Astrocyte (in vitro differentiated cells and primary cell): ENCODE measurements around the gene TMEM225B. TPM values are rescaled to one million over a fixed set of nuclear protein-coding genes. Genes with fewer than 3 reads are reported as not detected.
"Not testable (repeated sequence)": the region's sequence is repeated elsewhere in the genome, so short reads cannot be mapped to it uniquely, and the experiment has no call there.

Source experiments
- DNase-seq: peaks from one replicate; pipeline ENCODE4 v3.0.0-alpha.2; 2010; ENCODE audit warnings: low read depth
- FAIRE-seq: peaks from 2 replicates; lab custom pipeline; 2011; peaks lifted over from hg19 to GRCh38; lab: Jason Lieb, UNC
- H2AFZ ChIP-seq: 2 replicates; pipeline ENCODE4 v1.6.0; 2012; ENCODE audit warnings: low read depth, low read length, inconsistent platforms
- H3K27ac ChIP-seq: 2 replicates; pipeline ENCODE4 v1.5.1; 2011; ENCODE audit warnings: low read depth, low read length, inconsistent platforms
- H3K27me3 ChIP-seq: 2 replicates; pipeline ENCODE4 v1.6.0; 2011; ENCODE audit warnings: low read length, inconsistent platforms; ENCODE audit not compliant: insufficient read depth
- H3K36me3 ChIP-seq: 2 replicates; pipeline ENCODE4 v1.5.1; 2011; ENCODE audit warnings: low read length, inconsistent platforms; ENCODE audit not compliant: insufficient read depth
- H3K4me1 ChIP-seq: 2 replicates; pipeline ENCODE4 v1.5.1; 2011; ENCODE audit warnings: low read length, inconsistent platforms; ENCODE audit not compliant: insufficient read depth
- H3K4me2 ChIP-seq: 2 replicates; pipeline ENCODE4 v1.6.0; 2012; ENCODE audit warnings: low read length, inconsistent platforms
- H3K4me3 ChIP-seq: 2 replicates; pipeline ENCODE4 v1.5.1; 2011; ENCODE audit warnings: low read depth, mild to moderate bottlenecking, low read length, inconsistent platforms; ENCODE audit not compliant: insufficient read depth
- H3K79me2 ChIP-seq: 2 replicates; pipeline ENCODE4 v1.6.0; 2012; ENCODE audit warnings: mild to moderate bottlenecking, low read length, inconsistent platforms; ENCODE audit not compliant: insufficient read depth
- H3K9ac ChIP-seq: 2 replicates; pipeline ENCODE4 v1.6.0; 2012; ENCODE audit warnings: mild to moderate bottlenecking, low read length, inconsistent platforms
- H3K9me3 ChIP-seq: 2 replicates; pipeline ENCODE4 v1.5.1; 2012; ENCODE audit warnings: low read depth, mild to moderate bottlenecking, low read length, inconsistent platforms; ENCODE audit not compliant: insufficient read depth
- H4K20me1 ChIP-seq: 2 replicates; pipeline ENCODE4 v1.6.0; 2012; ENCODE audit warnings: low read length, inconsistent platforms; ENCODE audit not compliant: insufficient read depth
- H3K27ac Mint-ChIP-seq: one replicate; pipeline ENCODE4 v1.8.0; 2021; ENCODE audit warnings: mild to moderate bottlenecking, mixed read lengths; ENCODE audit not compliant: unreplicated experiment
- H3K27me3 Mint-ChIP-seq: one replicate; pipeline ENCODE4 v1.8.0; 2021; ENCODE audit warnings: low read depth, mixed read lengths; ENCODE audit not compliant: unreplicated experiment
- H3K36me3 Mint-ChIP-seq: one replicate; pipeline ENCODE4 v1.8.0; 2021; ENCODE audit warnings: low read depth, mixed read lengths; ENCODE audit not compliant: unreplicated experiment
- H3K4me1 Mint-ChIP-seq: one replicate; pipeline ENCODE4 v1.8.0; 2021; ENCODE audit warnings: low read depth, mixed read lengths; ENCODE audit not compliant: unreplicated experiment
- H3K4me3 Mint-ChIP-seq: one replicate; pipeline ENCODE4 v1.8.0; 2021; ENCODE audit warnings: mild to moderate bottlenecking, moderate library complexity, mixed read lengths; ENCODE audit not compliant: unreplicated experiment
- H3K9me3 Mint-ChIP-seq: one replicate; pipeline ENCODE4 v1.8.0; 2021; ENCODE audit warnings: mild to moderate bottlenecking, mixed read lengths; ENCODE audit not compliant: unreplicated experiment
- CTCF ChIP-seq: IDR thresholded peaks from 2 replicates; pipeline ENCODE4 v1.5.1; 2011; ENCODE audit warnings: low read depth, mild to moderate bottlenecking, inconsistent platforms, low read length, moderate library complexity; ENCODE audit not compliant: insufficient read depth
- EZH2 ChIP-seq: IDR thresholded peaks from 2 replicates; pipeline ENCODE4 v1.6.1; 2012; ENCODE audit warnings: mild to moderate bottlenecking, low read length, inconsistent platforms; ENCODE audit not compliant: insufficient read depth
- total RNA-seq: library from RNA; stranded (reverse); gene quantifications from 2 replicates; pipeline ENCODE4 v1.2.1, GENCODE V29; 2021

The TMEM225B gene
- total RNA-seq, 1 donor from 2014 or later = 0.23 TPM

- peaks cover 19% of the 10 kb centered on the region for H3K36me3 ChIP-seq
- no peak for FAIRE-seq
Measured at GRCh38 chr7:99631295-99632109, 33.4 kb downstream of the TMEM225B start.

DNA sequence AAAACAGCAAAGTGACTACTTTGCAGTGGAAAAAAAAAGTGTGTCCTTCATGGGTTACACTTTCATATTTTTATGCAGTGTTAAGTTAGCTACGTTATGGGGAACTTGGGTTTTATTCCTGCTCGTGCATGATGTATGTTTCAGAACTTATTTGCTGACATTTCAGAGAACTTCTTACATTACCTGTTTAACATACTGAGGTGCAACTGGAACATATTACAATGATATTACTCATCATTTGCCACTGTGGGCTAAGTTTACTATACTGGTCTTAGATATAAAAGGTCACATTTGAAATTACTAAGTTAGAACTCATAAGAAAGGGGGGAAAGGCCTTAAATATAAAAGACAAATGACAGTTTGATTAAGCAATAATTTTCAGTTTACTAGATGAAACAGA, 39.3 kb downstream of the TMEM225B start:
- H2AFZ ChIP-seq, H3K4me3 ChIP-seq, H3K9ac ChIP-seq, H4K20me1 ChIP-seq, H3K4me1 ChIP-seq, H3K27me3 Mint-ChIP-seq, H3K4me1 Mint-ChIP-seq, H3K27ac Mint-ChIP-seq, H3K4me2 ChIP-seq, H3K27ac ChIP-seq, DNase-seq, H3K9me3 Mint-ChIP-seq, H3K4me3 Mint-ChIP-seq, H3K36me3 ChIP-seq, H3K79me2 ChIP-seq, H3K9me3 ChIP-seq, H3K36me3 Mint-ChIP-seq, H3K27me3 ChIP-seq: not testable (repeated sequence)
- peak; percentile 13 for FAIRE-seq

More at GRCh38 chr7:99631295-99632109, 33.4 kb downstream of the TMEM225B start:
- H3K4me3 ChIP-seq = no peak overlapping the region
- Mint-ChIP-seq H3K4me1 (no peaks in the 10 kb centered on the region), H3K36me3 (peaks cover 10% of the 10 kb centered on the region), H3K27ac (no peak overlapping the region), H3K9me3 (no peaks in the 10 kb centered on the region), H3K27me3 (no peaks in the 10 kb centered on the region), H3K4me3 (no peak overlapping the region)
- H3K4me1 ChIP-seq = no peaks in the 10 kb centered on the region
- no peak overlapping the region for H3K4me2 ChIP-seq
- peaks cover 28% of the 10 kb centered on the region for H4K20me1 ChIP-seq
- peaks cover 4% of the 10 kb centered on the region for H3K79me2 ChIP-seq
- H3K9ac ChIP-seq = no peak overlapping the region
- no peak overlapping the region for H2AFZ ChIP-seq
- H3K27ac ChIP-seq = no peak overlapping the region
- DNase-seq = no peak
- TF ChIP-seq CTCF = peak; percentile 29
- no peak for TF ChIP-seq EZH2
- H3K9me3 ChIP-seq = no peaks in the 10 kb centered on the region
- H3K27me3 ChIP-seq = no peaks in the 10 kb centered on the region

- no peak overlapping the region for H2AFZ ChIP-seq
- TF ChIP-seq EZH2 = no peak
- no peak for TF ChIP-seq CTCF
- H3K4me2 ChIP-seq = no peak overlapping the region
- no peak overlapping the region for H3K4me3 ChIP-seq
- DNase-seq (no peak), FAIRE-seq (no peak)
- no peak overlapping the region for H3K9ac ChIP-seq
- H3K4me1 ChIP-seq = no peaks in the 10 kb centered on the region
- no peaks in the 10 kb centered on the region for H4K20me1 ChIP-seq
- no peaks in the 10 kb centered on the region for H3K79me2 ChIP-seq
- peaks cover 2% of the 10 kb centered on the region for H3K36me3 ChIP-seq
- no peaks in the 10 kb centered on the region for H3K9me3 Mint-ChIP-seq
- no peak overlapping the region for H3K27ac ChIP-seq
- no peak overlapping the region for H3K27ac Mint-ChIP-seq
- peaks cover 5% of the 10 kb centered on the region for H3K4me1 Mint-ChIP-seq
- no peaks in the 10 kb centered on the region for H3K9me3 ChIP-seq
- no peaks in the 10 kb centered on the region for H3K27me3 Mint-ChIP-seq
- no peaks in the 10 kb centered on the region for H3K27me3 ChIP-seq
- H3K4me3 Mint-ChIP-seq = no peak overlapping the region
- H3K36me3 Mint-ChIP-seq = peaks cover 12% of the 10 kb centered on the region
Measured at GRCh38 chr7:99638731-99639130, 40.7 kb downstream of the TMEM225B start.
